Transverse colon (tissue), 4 donors: ENCODE data around the gene APOA1.

Experiments
- CTCF ChIP-seq, 5 experiments: fragments of 200-600 bp in 3 of 5; fragments of 450-650 bp in 2 of 5; sonication (generic) in 3 of 5; IDR thresholded peaks; 1 replicate in 2 of 5; 2 replicates in 3 of 5; pipeline ENCODE4 v1.5.1; 2016 to 2017; ENCODE audit warnings: antibody characterized with exemption in 5 of 5, inconsistent platforms in 3 of 5, mild to moderate bottlenecking in 2 of 5, moderate library complexity in 1 of 5
- EP300 ChIP-seq: sonication (generic); formaldehyde crosslinking; IDR thresholded peaks from one replicate; pipeline ENCODE4 v1.6.1; 2017; ENCODE audit warnings: antibody characterized with exemption, low read depth
- POLR2A ChIP-seq: fragments of 450-650 bp; IDR thresholded peaks from one replicate; pipeline ENCODE4 v1.6.1; 2016; ENCODE audit warnings: antibody characterized with exemption, mild to moderate bottlenecking, moderate library complexity
- POLR2AphosphoS5 ChIP-seq, 3 donors: sonication (generic); formaldehyde crosslinking; IDR thresholded peaks; one replicate each; pipeline ENCODE4 v1.6.1; 2016; ENCODE audit warnings: antibody characterized with exemption in 3 of 3

GRCh38 chr11:116849060-116849459 lies 11.6 kb upstream of the APOA1 start:
- TF ChIP-seq POLR2A (no peak), CTCF (IDR thresholded peaks at IDR 0.05) (no peak), POLR2AphosphoS5 (IDR thresholded peaks at IDR 0.05) (no peak), EP300 (no peak)
